ENCODE measurements around the gene EQTN.

DNA sequence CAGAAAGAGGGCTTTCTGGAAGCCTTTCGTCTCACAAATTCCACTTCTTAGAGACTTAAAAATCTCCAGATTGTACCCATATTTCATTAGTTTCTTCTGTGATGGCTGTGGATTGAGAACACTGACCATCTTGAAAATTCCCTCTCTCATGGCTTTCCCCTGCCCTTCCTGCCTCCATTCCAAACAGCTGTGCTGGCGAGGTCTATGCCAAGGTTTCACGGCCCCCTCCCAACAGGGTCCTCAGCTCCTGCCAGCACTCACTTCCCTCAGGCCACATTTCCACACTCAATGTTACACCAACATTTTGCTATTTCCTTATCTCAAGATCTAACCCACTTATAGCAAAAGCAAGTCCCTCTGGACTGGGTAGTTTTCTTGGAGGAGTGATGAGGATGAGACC, 40.3 kb upstream of the EQTN start:
- TF ChIP-seq POLR2AphosphoS5 (IDR thresholded peaks at IDR 0.05; ENCODE audit: low read length) (no peak), SP1 (IDR thresholded peaks at IDR 0.05; ENCODE audit: low read depth, low read length) (no peak), HDAC2 (IDR thresholded peaks at IDR 0.05) (no peak), RAD21 (IDR thresholded peaks at IDR 0.05; ENCODE audit: insufficient read depth, low read depth, low read length) (no peak), NRF1 (conservative IDR thresholded peaks at IDR 0.05; ENCODE audit: low read depth, low read length) (no peak), CHD4 (IDR thresholded peaks at IDR 0.05) (no peak)
- TF ChIP-seq, protein P1, sequence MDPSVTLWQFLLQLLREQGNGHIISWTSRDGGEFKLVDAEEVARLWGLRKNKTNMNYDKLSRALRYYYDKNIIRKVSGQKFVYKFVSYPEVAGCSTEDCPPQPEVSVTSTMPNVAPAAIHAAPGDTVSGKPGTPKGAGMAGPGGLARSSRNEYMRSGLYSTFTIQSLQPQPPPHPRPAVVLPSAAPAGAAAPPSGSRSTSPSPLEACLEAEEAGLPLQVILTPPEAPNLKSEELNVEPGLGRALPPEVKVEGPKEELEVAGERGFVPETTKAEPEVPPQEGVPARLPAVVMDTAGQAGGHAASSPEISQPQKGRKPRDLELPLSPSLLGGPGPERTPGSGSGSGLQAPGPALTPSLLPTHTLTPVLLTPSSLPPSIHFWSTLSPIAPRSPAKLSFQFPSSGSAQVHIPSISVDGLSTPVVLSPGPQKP (IDR thresholded peaks at IDR 0.05; ENCODE audit: low read depth, low read length): no peak
- TF ChIP-seq, protein P2, sequence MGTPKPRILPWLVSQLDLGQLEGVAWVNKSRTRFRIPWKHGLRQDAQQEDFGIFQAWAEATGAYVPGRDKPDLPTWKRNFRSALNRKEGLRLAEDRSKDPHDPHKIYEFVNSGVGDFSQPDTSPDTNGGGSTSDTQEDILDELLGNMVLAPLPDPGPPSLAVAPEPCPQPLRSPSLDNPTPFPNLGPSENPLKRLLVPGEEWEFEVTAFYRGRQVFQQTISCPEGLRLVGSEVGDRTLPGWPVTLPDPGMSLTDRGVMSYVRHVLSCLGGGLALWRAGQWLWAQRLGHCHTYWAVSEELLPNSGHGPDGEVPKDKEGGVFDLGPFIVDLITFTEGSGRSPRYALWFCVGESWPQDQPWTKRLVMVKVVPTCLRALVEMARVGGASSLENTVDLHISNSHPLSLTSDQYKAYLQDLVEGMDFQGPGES (IDR thresholded peaks at IDR 0.05): no peak
- TF ChIP-seq, protein P3, sequence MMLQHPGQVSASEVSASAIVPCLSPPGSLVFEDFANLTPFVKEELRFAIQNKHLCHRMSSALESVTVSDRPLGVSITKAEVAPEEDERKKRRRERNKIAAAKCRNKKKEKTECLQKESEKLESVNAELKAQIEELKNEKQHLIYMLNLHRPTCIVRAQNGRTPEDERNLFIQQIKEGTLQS (IDR thresholded peaks at IDR 0.05; ENCODE audit: borderline replicate concordance, extremely low read depth, low read depth, low read length): no peak
- TF ChIP-seq, protein P4, sequence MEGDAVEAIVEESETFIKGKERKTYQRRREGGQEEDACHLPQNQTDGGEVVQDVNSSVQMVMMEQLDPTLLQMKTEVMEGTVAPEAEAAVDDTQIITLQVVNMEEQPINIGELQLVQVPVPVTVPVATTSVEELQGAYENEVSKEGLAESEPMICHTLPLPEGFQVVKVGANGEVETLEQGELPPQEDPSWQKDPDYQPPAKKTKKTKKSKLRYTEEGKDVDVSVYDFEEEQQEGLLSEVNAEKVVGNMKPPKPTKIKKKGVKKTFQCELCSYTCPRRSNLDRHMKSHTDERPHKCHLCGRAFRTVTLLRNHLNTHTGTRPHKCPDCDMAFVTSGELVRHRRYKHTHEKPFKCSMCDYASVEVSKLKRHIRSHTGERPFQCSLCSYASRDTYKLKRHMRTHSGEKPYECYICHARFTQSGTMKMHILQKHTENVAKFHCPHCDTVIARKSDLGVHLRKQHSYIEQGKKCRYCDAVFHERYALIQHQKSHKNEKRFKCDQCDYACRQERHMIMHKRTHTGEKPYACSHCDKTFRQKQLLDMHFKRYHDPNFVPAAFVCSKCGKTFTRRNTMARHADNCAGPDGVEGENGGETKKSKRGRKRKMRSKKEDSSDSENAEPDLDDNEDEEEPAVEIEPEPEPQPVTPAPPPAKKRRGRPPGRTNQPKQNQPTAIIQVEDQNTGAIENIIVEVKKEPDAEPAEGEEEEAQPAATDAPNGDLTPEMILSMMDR (IDR thresholded peaks at IDR 0.05 in 2 of 3, conservative IDR thresholded peaks at IDR 0.05 in 1 of 3; ENCODE audit: control insufficient read depth in 2 of 3, extremely low read depth in 1 of 3, insufficient read depth in 1 of 3, low read depth in 3 of 3, low read length in 3 of 3): no peak
- TF ChIP-seq, protein P5, sequence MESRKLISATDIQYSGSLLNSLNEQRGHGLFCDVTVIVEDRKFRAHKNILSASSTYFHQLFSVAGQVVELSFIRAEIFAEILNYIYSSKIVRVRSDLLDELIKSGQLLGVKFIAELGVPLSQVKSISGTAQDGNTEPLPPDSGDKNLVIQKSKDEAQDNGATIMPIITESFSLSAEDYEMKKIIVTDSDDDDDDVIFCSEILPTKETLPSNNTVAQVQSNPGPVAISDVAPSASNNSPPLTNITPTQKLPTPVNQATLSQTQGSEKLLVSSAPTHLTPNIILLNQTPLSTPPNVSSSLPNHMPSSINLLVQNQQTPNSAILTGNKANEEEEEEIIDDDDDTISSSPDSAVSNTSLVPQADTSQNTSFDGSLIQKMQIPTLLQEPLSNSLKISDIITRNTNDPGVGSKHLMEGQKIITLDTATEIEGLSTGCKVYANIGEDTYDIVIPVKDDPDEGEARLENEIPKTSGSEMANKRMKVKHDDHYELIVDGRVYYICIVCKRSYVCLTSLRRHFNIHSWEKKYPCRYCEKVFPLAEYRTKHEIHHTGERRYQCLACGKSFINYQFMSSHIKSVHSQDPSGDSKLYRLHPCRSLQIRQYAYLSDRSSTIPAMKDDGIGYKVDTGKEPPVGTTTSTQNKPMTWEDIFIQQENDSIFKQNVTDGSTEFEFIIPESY (IDR thresholded peaks at IDR 0.05): no peak
